ENCODE results near the gene STARD10.

The STARD10 gene

GRCh38 chr11:72780296-72781062 lies 13.4 kb downstream of the STARD10 start:
- no peak for DNase-seq (ENCODE audit: low read depth)

DNA sequence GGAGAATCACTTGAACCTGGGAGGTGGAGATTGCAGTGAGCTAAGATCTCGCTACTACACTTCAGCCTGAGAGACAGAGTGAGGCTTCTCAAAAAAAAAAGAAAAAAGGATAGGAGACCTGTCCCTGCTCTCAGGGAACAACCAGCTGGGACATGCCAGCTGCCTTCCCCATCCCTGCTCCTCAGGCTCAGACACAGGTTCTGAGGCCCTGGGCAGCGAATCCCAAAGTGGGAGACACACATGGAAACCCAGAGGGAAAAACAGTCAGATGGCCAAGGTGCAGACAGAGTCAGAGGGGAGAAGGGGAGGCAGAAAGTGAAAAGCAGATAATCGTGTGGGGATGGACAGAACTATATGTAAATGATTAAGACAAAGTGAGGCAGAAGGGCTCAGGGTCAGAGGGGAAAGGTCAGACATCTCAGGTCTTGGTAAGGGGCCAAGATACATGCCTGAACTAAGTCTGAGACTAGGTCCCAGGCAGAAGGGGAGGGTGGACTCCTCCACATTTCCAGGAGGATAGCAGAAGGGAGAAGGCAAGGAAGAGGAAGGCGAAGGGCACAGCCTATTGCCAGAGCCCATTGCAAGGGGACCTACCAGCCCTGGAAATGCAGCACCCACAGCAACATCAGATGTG lies 14.2 kb downstream of the STARD10 start:
- no peak for DNase-seq (ENCODE audit: low read depth)

DNA sequence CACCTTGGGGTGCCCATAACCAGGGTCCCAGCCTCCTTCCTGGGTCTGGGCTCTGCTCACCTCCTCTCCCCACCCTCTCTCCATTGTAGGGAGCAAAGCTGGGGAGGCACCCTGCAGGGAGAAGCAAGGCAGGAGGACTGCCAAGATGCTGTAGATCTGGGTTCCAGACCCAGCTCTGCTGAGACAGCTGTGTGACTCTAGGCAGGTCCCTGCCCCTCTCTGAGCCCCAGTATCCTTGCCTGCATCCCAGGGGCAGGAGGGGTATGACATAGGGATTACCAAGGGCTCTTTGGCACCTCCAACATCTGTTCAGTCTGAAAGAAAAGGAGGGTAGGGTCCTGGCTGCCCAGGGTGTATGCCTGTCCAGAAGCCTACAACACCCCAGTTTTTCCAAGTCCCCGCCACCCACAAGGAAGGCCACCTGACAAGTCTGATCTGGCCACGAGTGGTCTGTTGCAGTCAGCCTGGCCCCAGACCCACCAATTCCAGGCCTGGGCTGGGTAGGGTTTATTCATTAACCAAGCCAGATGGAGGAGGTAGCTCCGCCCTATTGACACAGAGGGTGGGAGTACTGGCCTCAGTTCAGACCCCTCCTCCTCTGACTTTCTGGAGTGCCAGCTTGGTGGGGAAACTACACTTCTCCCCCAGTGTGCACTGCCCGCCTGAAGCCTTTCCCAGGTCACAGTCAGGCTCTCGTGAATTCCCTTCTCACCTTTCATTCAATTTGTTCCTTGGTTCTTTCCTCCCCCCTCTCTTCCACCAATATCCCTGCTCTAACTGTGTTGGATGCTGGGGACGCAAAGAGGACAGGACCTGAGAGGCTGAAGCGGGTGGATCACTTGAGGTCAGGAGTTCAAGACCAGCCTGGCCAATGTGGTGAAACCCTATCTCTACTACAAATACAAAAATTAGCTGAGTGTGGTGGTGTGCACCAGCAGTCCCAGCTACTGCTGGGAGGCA lies 15.0 kb downstream of the STARD10 start:
- DNase-seq (ENCODE audit: low read depth): no peak

DNA sequence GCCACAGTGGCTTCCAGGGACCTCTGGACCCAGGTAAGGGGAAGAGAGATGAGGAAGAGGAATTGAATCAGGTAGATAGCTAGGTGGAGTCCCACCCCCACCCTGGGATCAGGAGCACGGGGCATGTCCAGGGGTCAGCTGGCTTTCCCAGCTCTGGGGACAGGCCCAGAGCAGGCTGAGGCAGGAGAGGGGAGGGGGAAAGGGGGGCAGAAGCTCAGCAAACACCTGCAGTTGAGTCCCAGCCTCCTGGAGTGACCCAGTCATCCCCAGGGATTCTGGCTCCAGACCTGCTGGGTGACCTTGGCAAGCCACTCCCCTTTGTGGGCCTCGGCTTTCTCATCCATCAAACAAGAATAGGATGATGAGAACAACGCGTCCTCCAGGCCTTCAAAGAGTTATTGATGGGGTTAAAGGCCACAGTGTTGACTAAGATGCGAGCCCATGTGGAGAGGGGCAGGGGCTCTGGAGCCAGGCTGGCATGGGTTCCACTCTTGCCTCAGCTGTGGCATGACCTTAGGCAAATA lies 16.0 kb downstream of the STARD10 start:
- DNase-seq (ENCODE audit: low read depth): no peak

DNA sequence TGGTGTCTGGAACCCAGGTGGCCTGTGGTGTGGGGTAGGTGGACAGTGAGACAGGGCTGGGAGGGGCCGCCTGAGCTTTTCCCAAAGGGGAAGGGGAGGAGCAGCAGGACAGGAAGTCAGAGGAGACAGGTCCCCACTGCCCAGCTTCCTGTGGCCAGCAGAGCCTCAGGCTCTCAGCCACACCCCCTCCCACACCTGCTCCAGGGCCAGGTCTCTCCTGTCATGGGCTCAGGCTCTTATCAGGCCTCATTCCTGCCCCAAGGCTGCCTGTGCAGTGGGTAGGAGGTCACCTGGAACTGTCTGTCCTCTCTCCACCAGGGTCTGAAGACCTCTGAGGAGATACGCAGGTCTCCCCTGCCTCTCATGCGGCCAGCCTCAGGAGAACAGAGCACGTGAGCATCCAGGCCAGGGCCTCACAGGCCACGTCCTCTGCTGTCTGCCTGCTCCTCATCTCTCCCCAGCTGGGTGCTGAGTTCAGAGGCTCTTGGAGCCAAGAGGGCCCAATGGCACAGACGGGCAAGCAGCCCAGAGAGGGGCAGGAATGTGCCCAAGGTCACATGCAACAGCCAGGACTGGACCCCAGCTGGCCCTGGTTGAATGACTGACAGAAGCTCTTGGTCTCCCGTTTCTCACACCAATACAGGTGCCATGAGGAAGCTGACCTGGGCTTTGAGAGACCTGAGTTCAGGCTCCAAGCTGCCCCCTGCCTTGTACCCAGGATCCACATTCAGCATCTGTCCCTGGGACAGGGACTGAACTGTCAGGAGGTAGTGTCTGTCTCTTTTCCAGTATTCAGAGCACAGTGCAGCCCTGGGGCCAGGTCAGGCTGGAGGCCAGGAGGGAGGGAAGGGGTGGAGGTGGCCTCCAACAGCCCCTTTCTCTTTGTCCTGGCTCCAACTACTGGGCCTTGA lies 16.7 kb downstream of the STARD10 start:
- DNase-seq (ENCODE audit: low read depth): no peak

GRCh38 chr11:72776117-72776843 lies 17.6 kb downstream of the STARD10 start:
- DNase-seq (ENCODE audit: low read depth): no peak

DNA sequence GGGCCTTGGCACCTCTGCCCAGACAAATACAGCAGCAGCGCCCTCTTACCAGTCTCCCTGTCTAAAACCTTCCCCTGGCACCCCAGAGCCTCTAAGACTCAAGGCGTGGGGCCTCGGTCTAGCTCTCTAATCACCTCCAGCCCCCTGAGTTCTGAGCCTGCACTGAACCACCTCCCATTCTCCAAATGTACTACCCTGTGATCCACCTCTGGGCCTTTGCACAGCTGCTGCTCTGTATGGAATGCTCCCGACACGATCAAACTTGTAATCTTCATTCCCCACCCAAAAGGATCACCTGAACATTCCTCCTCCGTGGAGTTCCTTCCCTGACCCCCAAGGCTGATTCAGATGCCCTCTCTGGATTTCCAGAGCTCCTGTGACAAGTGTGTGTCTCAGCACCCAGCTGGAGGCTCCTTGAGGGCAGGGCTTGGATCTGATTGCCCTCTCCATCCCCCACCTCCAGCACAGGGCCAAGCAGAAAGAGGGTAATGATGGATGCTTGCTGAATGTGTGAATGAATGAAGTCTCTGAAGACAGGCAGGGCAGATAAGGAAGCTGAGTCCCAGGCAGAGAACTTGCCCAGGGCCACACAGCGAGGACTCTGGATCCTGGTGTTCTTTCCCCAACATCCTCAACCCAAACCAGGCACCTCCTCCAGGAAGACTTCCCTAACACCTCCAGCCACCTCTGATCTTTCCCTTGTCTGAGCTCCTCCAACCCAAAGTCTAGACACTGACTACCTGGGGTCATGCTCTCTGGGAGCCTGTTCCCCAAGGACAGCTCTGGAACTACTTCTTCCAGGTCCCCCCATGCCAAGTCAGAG lies 18.3 kb downstream of the STARD10 start:
- DNase-seq (ENCODE audit: low read depth): no peak

- DNase-seq (ENCODE audit: low read depth): no peak
Measured at GRCh38 chr11:72774499-72774898, 19.3 kb downstream of the STARD10 start.

DNA sequence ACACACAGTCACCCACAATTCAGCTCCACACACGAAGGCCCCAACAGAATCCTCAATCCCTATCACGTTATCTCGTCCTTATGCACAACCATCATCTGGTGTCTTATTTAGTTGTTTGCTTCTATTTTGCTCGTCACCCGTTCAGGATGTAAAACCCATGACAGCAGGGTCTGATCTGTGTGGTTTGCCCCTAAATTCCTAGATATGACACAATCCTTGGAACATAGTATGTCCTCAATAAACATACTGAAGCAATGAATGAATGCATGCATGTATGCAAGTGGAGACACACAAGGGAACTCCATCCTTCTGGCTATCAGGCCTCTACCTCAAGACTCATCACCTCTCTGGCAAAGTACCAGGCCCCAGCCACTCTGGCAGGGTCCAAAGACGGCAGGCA lies 20.2 kb downstream of the STARD10 start:
- DNase-seq (ENCODE audit: low read depth): no peak

- DNase-seq (ENCODE audit: low read depth): peak; percentile 58
Measured at GRCh38 chr11:72773291-72773690, 20.6 kb downstream of the STARD10 start.

- DNase-seq (ENCODE audit: low read depth): no peak
Measured at GRCh38 chr11:72772059-72772458, 21.8 kb downstream of the STARD10 start.

GRCh38 chr11:72771507-72771906 lies 22.3 kb downstream of the STARD10 start:
- no peak for DNase-seq (ENCODE audit: low read depth)

GRCh38 chr11:72770799-72771198 lies 23.0 kb downstream of the STARD10 start:
- DNase-seq (ENCODE audit: low read depth): no peak

DNA sequence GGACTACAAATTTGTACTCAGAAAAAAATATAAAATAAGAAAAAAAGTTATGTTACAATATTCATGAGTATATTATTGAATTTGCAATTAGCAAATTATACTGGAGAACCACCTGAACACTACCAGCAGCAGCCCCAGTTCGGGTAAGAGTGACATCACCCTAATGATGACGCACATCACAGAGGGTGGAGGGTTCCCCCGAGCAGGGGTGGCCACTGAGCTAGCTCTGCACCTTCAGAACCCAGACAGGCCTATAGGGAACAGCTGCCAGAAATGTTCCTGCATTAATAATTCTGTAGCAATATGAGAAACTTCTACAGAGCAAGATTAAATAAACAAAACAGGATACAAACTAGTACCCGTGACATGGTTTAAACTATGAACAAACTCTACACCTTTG lies 24.2 kb downstream of the STARD10 start:
- DNase-seq (ENCODE audit: low read depth): no peak

- DNase-seq (ENCODE audit: low read depth): no peak
Measured at GRCh38 chr11:72768581-72768980, 25.3 kb downstream of the STARD10 start.

DNA sequence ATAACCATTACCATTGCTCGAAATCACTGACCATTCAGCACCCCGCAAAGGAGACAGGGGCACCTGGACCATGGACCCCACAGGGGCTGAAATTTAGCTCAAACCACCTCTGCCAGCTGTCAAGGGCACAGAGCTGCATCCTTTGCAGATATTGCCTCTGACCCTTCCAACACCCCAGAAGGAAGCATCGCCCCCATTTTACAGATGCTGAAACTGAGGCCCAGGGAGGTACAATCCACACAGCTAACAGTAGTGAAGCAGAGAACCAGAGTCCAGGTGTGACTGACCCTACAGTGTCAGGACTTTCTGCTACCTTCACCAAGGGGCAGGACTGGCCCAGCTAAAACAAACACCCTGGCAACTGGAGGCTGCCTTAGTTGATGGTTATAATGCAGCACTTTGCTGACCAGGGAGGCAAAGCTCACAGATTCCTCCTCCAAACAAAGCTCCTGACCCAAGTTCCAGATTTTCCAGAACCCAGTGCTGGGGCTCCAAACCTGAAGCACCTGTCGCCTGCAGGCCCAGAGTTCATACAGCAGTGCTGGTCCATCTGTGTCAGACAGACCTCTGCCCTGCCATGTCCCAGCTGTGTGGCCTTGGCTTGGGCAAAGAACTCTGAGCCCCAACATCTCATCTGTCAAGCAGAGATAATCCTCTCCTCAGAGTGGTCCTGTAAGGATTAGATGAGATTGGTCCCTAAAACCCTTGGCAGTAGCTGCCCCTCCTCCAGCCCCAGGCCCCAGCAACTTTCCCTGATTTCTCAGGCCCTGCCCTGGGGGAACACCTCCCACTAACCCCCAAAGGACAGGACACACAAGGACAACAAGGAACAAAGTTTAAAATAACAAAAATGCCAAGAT lies 26.4 kb downstream of the STARD10 start:
- no peak for DNase-seq (ENCODE audit: low read depth)

GRCh38 chr11:72766152-72766902 lies 27.5 kb downstream of the STARD10 start:
- DNase-seq (ENCODE audit: low read depth): no peak

DNA sequence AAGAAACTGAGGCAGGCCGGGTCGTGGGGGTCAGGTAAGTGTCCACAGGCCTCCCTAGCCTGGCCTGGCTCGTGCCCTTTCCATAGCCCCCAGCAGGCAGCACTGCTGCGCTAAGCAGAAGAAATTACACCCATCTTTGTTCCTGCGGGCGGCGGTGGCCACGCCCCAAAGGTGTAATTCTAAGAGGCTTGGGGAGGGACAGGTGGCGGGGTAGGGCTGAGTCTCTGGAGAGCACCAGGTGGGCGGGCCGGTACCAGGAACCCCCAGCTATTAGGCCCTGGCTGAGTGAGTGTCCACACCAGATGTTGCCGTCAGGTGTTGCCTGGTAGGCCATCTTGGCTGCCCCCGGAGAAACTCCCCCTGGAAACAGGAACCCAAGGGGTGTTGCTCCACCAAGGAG lies 29.3 kb downstream of the STARD10 start:
- DNase-seq (ENCODE audit: low read depth): no peak

Data from GM04503 (cell line).